Activated CD8-positive, alpha-beta memory T cell treated with anti-CD3 and anti-CD28 coated beads for 48 hours (primary cell): ENCODE results near the gene MEF2C.
"Not testable (repeated sequence)": the region's sequence is repeated elsewhere in the genome, so short reads cannot be mapped to it uniquely, and the experiment has no call there.

Experiments
- DNase-seq, 3 experiments: peaks; one replicate each; pipeline ENCODE4 v3.0.0-alpha.2; 2020; ENCODE audit warnings: low read depth in 2 of 3, low spot score in 2 of 3

The MEF2C gene

GRCh38 chr5:88805151-88805784, 77.7 kb downstream of the MEF2C start:
- DNase-seq: no peak

GRCh38 chr5:88804444-88804843, 78.5 kb downstream of the MEF2C start:
- DNase-seq: no peak

- DNase-seq: no peak
Measured at GRCh38 chr5:88803309-88803708, 79.7 kb downstream of the MEF2C start.

GRCh38 chr5:88799938-88800535, 82.9 kb downstream of the MEF2C start:
- no peak for DNase-seq

- not testable (repeated sequence) for DNase-seq
Measured at GRCh38 chr5:88798933-88799332, 84.1 kb downstream of the MEF2C start.

- DNase-seq: not testable (repeated sequence)
Measured at GRCh38 chr5:88793797-88794196, 89.2 kb downstream of the MEF2C start.

- no peak for DNase-seq
Measured at GRCh38 chr5:88792144-88792840, 90.7 kb downstream of the MEF2C start.

- no peak for DNase-seq
Measured at GRCh38 chr5:88787856-88788255, 95.1 kb downstream of the MEF2C start.

GRCh38 chr5:88786789-88787188, 96.2 kb downstream of the MEF2C start:
- DNase-seq: no peak

GRCh38 chr5:88785746-88786565, 97.0 kb downstream of the MEF2C start:
- no peak for DNase-seq

- DNase-seq: no peak
Measured at GRCh38 chr5:88782571-88782970, 100.4 kb downstream of the MEF2C start.

GRCh38 chr5:88780736-88781135, 102.2 kb downstream of the MEF2C start:
- no peak for DNase-seq

- DNase-seq: no peak
Measured at GRCh38 chr5:88778736-88779135, 104.2 kb downstream of the MEF2C start.

- no peak for DNase-seq
Measured at GRCh38 chr5:88776692-88777091, 106.3 kb downstream of the MEF2C start.

- no peak for DNase-seq
Measured at GRCh38 chr5:88772831-88773230, 110.2 kb downstream of the MEF2C start.

- DNase-seq: no peak
Measured at GRCh38 chr5:88772047-88772446, 110.9 kb downstream of the MEF2C start.

- DNase-seq: no peak
Measured at GRCh38 chr5:88770276-88771257, 112.4 kb downstream of the MEF2C start.

- no peak for DNase-seq
Measured at GRCh38 chr5:88769165-88769564, 113.8 kb downstream of the MEF2C start.

- DNase-seq: no peak
Measured at GRCh38 chr5:88768411-88768810, 114.6 kb downstream of the MEF2C start.

- DNase-seq: no peak
Measured at GRCh38 chr5:88765798-88766197, 117.2 kb downstream of the MEF2C start.
